T-helper 17 cell (primary cell): Measurements from ENCODE around the gene PPP1R7. TPM values are rescaled to one million over a fixed set of nuclear protein-coding genes. Genes with fewer than 3 reads are reported as not detected.

ENCODE experiments used
- total RNA-seq, 4 donors: library from RNA in 2 of 4; stranded (reverse) in 2 of 4; gene quantifications; one replicate each; pipeline ENCODE4 v1.2.3 and lab custom pipeline; 2022 to 2026

PPP1R7 gene
- total RNA-seq, 2 donors from 2014 or later = 40.0 to 54.8 TPM

Other genes starting within 250 kb of the PPP1R7 start
- not detected for gene CROCC2, start 244.1 kb upstream of the PPP1R7 start, total RNA-seq
- 10 to 100 TPM; 42.0 to 72.1 TPM for gene SNED1, start 151.8 kb upstream of the PPP1R7 start, total RNA-seq
- 10 to 100 TPM; 66.7 to 82.9 TPM for gene MTERF4, start 48.2 kb upstream of the PPP1R7 start, total RNA-seq
- gene PASK, start 995 bp upstream of the PPP1R7 start, total RNA-seq = 100 to 1,000 TPM; 108 to 163 TPM
- under 1 TPM; 0.16 to 0.20 TPM for gene ANO7, start 38.2 kb downstream of the PPP1R7 start, total RNA-seq
- 100 to 1,000 TPM; 136 to 175 TPM for gene HDLBP, start 165.2 kb downstream of the PPP1R7 start, total RNA-seq
- gene SEPTIN2, start 165.5 kb downstream of the PPP1R7 start, total RNA-seq = 100 to 1,000 TPM; 190 to 216 TPM
- gene FARP2, start 205.8 kb downstream of the PPP1R7 start, total RNA-seq = 10 to 100 TPM; 18.0 to 28.1 TPM